ENCODE results near the gene EDARADD.
"Not testable (repeated sequence)": the region's sequence is repeated elsewhere in the genome, so short reads cannot be mapped to it uniquely, and the experiment has no call there.

The EDARADD gene

DNA sequence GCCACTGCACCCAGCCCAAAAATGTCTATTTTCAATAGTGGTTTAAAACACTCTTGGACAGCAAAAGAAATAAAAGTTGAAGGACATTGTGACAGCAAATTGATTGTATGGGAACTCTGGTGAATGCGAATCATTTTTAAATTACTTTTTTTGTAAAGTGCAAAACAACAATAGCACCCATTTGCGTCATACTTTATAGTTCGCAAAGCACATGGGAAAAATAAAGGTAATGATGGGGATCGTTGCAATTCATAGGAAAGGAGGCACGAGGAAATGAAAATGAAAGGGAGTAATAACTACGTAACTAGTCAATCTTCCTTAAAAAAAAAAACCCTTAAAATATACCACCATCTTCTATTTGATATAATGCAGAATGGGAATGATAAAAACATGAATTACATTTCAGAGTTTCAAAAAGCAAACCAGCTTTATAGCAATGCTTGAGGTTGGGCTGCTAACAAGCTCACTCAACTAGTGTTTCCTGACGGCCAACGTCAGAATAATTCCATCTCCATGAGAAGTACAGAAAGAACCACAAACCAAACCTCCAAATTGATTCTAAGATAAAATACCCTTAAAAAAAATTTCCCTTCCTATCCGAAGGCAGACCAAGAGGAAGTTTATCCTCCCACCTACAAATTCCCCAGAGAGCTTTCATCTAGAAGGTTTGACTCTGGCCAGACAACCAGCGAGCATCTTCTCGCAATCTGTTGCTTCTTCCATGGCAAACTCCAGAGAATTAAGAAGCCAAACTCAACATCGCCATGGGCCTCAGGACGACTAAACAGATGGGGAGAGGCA, at the start of gene EDARADD:
TSS of gene EDARADD (plus strand) at position 606 of the 801 bp plus-strand sequence. CDS start at position 765, 159 bp downstream.
- DNase-seq: no peak

DNA sequence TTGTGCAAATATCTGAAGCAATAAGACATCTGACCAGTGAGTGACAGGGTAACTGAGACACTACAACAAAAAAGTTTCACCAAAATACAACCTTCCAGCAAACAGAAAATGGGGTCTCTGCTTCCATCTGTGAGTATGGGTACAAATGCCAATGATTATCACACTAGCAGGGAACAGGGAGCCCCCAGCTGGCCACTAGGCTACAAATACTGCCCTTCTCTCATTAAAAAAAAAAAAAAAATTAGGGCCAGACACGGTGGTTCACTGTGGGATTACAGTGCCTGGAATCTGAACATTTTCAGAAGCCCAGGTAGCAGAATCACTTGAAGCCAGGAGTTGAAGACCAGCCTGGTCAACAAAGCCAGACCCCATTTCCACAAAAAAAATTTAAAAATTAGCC, 48.4 kb upstream of the EDARADD start:
- DNase-seq: no peak

DNA sequence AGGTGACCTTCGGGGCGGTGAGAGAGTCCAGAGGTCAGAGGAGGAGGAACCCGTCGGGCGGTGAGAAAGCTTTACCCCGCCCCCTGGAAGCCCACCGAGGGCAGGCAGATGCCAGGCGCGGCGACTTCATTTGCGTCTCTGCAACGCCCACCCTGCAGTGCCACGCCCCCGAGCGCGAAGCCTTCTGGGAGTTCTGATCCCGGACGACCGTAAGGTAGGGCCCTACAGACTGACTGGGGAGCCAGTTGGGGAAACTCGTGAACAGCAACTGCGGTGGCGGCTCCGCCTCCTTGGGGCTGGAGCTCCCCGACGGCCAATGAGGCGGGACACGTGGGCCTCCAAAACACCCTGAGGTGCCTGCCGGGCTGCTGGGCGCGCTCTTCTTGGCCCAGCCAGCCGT, 46.0 kb upstream of the EDARADD start:
- DNase-seq: no peak

DNA sequence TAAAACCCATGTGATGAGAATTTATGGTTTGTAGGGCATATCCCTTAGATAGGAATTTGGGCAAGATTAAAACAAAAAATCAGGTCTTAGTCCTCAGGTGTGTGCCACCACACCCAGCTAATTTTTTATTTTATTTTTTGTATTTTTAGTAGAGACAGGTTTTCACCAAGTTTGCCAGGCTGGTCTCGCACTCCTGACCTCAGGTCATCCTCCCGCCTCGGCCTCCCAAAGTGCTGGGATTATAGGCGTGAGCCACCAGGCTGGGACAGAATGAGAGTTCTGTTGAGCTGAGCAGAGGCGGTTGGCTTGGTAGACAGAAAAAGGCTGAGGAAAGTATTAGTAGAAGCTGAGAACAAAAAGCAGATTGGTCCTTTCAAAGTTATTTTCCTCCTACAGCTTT, 43.8 kb upstream of the EDARADD start:
- DNase-seq: no peak

DNA sequence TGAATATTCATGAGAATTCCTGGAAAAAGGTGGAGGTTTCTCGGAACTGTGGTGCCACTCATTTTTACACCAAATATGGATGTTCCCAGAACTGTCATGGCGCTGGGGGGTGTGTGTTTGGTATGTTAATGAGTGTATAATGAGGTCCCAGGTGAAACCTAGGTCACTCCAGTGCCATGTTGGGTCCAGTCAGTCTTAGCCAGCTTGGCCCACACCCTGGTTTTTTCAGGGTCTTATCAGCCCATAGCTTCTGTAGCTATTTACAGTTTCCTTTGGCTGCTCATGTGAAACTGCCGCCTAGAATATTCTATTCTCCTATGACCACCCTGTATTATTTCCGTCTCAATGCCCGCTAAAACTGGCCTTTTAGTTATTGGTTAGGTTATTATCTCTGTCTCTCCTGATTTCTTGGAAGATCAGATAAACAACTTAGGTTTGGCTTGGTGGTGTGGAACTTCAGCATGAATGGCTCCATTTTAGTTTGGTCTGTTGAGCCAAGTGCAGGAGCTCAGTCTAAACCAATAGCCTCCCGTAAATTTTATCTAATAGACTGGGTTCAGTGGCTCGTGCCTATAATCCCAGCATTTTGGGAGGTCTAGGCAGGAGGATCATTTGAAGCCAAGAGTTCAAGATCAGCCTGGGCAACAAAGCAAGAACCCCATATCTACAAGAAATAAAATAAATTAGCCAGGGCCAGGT, 42.1 kb upstream of the EDARADD start:
- no peak for DNase-seq

DNA sequence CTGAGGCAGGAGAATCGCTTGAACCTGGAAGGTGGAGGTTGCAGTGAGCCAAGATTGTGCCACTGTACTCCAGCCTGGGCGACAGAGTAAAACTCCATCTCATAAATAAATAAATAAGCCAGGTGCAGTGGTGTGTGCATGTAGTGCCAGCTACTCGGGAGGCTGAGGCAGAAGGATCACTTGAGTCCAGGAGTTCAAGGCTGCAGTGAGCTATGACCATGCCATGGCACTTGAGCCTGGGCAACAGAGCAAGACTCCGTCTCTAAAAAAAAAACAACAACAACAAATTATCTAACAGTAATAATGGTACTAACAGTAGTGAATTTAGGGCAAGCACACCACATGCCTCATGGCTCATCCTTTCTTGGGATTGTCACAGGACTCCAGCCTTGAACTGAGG, 41.3 kb upstream of the EDARADD start:
- not testable (repeated sequence) for DNase-seq

DNA sequence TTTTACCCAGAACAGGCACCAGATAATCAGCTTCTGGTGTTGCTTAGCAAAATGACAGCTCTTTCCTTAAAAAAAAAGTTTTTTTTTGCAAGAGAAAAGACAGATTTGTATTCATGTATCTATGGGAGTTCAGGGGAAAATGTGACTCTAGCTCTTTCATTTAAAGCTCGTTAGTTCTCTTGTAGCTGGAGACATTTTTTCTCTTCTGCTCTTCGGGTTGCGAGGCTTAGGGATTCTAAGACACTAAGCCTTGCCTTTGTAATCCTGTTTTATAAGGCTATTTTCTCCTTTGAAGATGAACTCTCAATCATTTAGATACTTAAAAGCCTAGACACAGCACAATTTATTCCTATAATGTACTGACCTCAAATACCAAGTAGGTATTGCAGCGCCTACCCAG, 40.3 kb upstream of the EDARADD start:
- no peak for DNase-seq

DNA sequence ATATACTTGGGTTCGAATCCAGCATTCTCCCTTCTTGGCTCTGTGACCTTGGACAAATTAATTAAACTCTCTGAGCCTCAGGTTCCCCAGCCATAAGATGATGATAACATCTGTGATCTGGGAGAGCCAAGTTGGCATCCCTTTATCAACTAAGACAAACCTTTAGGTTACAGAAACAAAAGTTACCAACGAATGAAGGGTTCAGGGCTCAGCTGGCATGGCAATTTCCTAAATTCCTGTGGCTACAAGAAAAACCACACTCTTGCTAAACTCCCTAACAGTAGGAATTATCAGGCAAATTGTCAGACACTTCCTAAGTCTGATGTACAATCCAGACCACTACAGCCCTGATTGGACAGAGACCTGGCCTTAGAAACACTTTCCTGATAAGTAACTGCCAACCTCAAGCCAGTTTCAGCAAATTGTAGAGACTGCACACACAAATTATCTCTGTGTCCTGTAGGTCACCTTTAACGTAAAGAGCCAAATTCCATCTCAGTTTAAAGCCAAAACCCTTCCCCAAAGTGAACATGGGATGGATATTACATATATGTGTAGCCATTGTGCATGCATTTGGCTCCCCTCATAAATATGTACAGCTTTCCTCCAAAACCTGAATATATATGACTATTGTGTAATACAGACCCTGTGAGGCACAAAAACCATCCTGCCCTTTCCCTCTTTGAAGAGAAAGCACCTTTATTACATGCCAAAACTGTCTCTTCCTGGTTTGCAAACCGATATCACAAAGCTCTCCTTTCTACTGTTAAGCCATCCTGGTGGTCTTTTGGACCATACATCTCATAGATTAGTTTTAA, 39.5 kb upstream of the EDARADD start:
- no peak for DNase-seq

DNA sequence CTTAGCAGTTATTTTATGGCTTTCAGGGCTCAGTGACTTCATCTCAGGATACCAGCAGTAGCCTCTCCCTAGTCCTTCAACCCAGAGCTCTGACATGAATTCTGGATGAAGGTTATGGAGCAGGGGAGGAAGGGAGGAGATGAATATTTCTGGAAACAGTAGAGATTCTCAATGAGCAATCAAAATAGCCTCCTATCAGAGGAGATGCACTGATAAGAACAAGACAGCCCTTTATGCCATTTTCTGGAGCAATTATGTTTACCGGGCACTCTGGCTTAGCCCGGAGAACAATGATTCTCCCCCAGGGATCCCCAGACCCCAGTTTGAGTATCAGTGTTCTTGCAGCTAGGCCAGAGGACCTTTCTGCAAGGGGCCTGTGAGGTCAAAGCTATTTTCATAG, 37.9 kb upstream of the EDARADD start:
- DNase-seq: no peak

DNA sequence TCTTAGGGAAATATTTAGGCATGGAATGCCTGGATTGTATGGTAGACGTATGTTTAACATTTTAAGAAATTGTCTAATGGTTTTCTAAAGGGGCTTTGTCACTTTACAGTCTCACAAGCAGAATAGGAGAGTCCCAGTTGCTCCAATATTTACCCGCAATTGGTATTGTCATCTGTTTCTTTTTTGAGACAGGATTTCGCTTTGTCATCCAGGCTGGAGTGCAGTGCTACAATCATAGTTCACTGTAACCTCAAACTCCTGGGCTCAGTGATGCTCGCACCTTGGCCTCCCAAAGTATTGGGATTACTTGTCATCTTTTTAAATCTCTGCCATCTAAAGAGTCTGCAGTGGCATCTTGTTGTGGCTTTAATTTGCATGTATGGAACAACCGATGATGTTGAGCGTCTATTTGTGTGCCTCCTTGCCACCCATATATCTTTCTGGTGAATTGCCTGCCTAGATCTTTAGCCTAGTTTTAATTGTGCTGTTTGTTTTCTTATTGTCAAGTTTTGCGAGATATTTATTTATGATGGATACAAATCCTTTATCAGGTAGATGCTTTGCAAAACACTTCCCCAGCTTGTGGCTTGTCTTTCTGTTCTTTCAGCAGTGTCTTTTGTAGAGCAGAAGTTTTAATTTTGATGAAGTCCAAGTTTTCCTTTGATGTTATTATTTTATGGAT, 32.0 kb upstream of the EDARADD start:
- DNase-seq: no peak

DNA sequence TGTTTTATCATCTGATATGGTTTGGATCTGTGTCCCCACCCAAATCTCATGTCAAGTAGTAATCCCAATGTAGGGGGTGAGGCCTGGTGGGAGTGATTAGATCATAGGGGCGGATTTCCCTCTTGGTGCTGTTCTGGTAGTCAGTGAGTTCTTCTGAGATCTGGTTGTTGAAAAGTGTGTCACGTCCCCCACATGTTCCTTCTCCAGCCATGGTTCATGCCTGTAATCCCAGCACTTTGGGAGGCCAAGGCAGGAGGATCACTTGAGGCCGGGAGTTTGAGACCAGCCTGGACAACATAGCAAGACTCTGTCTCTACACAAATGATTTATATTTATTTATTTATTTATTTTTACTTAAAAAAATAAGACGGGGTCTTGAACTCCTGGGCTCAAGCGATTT, 30.8 kb upstream of the EDARADD start:
- no peak for DNase-seq

DNA sequence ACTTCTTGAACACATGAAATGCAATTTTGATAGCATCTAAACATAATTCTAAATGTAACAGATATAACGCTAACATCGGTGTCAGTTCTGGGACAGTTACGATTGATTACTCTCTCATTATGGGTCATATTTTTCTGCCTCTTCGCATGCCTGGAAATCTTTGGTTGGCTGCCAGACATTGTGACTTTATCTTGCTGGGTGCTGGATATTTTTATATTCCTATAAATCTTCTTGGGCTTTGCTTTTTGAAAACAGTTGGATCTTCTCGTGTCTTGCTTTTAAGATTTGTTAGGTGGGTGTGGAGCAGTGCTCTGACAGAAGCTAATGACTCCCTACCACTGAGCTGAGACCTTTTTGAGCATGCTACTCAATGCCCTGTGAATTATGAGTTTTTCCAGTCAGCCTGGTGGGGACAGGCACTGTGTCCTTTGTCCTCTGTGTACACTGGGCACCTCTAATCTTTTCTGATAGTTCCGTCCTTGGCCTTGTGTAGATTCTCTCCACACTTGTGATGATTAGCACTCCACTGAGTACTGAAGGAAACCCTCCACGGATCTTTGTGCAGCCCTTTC, 28.0 kb upstream of the EDARADD start:
- DNase-seq: no peak

DNA sequence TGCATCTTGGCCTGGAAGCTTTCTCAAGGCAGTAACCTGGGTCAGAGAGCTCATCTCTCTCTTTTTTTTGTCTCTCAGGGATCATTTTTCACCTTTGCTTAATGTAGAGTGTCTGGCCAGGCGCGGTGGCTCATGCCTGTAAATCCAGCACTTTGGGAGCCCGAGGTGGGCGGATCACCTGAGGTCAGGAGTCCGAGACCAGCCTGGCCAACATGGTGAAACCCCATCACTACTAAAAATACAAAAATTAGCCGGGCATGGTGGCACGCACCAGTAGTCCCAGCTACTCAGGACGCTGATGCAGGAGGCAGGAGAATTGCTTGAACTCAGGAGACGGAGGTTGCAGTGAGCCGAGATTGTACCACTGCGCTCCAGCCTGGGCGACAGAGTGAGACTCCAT, 27.4 kb upstream of the EDARADD start:
- not testable (repeated sequence) for DNase-seq

DNA sequence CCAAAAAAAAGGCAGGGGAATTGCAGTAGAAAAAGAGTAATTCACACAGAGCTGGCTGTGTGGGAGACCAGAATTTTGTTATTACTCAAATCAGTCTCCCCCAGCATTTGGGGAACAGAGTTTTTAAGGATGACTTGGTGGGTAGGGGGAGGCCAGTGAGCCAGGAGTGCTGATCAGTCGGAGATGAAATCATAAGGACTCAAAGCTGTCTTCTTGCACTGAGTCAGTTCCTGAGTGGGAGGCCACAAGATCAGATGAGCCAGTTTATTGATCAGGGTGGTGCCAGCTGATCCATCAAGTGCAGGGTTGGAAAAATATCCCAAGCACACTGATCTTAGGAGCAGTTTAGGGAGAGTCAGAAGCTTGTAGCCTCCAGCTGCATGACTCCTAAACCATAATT, 23.7 kb upstream of the EDARADD start:
- no peak for DNase-seq

DNA sequence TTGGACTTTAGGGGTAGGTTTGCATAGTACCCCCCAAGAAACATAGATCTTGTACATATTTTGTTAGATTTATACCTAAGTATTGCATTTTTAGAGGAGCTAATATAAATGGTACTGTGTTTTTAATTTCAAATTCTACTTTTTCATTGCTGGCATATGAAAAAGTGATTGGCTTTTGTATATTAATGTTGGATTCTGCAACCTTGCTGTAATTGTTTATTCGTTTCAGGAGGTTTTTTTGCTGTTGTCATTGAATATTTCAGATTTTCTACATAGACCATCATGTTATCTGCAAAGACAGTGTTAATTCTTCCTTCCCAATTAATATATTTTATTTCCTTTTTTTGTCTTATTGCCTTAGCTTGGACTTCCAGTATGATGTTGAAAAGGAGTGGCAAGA, 23.0 kb upstream of the EDARADD start:
- DNase-seq: no peak

DNA sequence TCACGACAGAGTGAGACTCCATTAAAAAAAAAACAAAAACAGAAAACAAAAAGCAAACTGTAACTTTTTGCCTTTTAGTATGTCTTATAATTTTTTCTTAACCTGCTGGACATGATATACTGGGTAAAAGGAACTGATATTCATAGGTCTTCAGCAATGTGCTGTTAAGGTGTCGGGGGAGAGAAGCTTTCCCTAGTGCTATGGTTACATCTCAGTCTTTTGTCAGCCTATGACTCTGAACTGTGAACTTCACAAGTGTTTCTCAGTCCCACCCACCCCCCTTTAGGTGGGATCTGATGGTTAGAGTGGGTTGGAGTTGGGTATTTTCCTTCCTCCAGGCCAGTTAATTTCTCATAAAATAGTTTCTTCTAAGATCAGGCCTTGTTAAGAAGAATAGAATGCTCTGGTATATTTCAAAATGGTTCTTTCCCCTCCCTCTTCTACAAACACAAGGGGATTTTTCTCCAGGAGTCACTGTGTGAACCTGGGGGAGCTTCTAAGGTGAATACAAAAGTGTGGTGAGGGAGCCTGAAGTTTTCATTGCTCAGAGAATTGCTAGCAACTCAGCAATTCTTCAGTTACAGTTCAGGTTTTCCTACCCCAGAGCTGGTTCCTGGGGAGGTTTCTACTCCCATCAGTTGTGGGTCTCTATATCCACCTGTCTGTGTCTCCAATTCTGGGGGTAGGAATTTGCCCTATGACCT, 16.1 kb upstream of the EDARADD start:
- DNase-seq: no peak

DNA sequence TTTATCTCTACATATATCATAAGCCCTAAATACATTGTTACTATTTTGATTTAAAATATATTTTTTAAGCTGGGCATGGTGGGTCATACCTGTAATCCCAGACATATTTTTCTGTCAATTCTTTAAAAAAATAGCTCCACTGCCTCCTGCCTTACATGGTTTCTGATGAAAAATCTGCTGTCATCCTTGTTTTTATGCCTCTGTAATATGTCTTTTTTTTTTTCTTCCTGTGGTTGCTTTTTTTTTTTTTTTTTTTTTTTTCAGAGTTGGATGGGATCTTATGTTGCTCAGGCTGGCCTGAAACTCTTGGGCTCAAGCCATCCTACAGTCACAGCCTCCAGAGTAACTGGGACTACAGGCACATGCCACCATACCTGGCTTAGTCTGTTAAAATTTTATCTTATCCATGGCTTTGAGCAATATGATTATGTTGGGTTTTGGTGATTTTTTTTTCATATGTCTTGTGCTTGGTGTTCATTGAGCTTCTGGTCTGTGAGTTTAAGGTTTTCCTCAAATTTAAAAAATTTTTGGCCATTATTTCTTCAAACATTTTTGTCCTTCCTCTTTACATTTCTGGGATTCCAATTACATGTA, 12.4 kb upstream of the EDARADD start:
- no peak for DNase-seq

DNA sequence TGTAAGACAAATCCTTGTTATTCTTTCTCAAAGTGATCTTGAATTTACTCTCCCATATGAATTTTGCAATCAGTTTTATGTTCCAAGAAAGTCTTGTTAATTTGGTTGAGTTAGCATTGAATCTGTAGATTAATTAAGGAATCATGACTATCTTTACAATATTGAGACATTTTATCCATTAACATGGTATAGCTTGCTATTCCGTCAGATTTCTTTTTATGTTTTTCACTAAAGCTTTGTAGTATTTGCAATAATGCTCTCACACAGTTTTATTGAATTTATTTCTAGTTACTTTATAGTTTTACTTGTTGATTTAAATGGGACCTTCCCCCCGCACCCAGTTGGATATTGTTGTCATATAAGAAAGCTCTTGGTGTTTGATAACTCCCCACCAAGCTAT, 5.8 kb upstream of the EDARADD start:
- no peak for DNase-seq

DNA sequence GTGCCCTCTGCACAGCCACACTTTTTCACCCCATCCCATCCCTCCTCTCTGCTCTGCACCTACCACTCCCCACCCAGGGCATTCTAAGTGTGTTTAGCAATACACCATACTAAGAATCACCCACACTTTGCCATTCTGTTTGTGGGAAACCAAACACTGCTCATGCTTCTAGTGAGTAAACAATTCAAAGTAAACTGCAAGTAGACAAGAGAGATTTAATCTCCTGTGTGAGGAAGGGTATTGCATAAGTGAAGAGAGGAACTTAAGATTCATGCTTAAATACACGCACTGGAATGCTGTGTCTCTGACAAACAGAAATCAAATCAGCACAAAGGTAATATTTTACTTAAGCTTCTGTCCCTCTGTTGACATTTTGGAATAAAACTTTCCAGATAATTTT, 4.8 kb upstream of the EDARADD start:
- DNase-seq: no peak

DNA sequence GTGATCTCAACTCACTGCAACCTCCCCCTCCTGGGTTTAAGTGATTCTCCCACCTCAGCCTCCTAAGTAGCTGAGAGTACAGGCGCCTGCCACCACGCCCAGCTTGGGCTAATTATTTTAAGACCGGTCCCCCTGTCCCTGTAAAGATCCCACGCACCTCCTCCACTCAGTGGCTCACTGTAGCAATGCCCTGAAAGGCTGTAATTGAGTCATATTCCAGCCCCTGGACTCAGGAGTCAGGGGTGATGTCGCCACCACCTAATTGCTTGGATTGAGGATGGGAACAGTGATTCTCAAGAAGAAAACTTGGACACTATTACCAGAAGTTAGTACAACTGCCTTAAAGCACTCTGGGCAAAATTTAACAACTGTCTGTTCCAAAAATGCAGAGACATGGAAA, 3.1 kb upstream of the EDARADD start:
- DNase-seq: no peak

DNA sequence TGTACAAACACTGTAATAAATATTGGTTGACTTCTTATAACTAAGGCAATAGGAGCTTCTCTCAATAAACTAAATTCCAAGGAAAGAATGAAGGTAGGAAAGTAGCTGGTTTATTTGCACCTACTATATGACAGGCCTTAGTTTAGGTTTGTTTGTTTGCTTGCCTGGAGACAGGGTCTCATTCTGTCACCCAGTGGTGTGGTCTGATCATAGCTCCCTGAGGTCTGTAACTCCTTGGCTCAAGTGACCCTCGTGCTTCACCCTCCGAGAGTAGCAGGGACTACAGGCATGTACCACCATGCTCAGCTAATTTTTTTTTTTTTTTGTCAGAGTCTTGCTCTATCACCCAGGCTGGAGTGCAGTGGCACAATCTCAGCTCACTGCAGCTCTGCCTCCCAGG, 1.9 kb upstream of the EDARADD start:
- no peak for DNase-seq

DNA sequence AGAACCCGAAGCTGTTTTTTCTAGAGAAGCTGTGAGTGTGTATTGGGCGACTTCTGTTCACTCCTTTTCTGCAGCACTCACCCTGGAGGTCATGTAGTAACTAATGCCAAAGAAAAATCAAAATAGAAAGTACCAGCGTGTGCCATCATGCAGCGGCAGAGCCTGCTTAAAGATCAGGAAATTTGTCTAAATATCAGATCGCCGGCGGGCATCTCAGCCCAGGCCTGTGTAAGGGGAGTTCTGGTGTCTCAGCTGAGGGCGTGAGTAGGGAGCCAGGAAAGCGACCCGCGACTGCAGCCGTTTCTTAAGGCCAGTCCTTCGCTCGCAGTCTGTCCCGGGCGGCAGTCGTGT, 768 bp downstream of the EDARADD start:
- DNase-seq: no peak
